ENCODE data around the gene ZNF786. TPM values are rescaled to one million over a fixed set of nuclear protein-coding genes. Genes with fewer than 3 reads are reported as not detected.

Gene ZNF786
- total and polyA plus RNA-seq, 10 donors, result 2.8 to 10.6 (median 7.6) TPM

DNA sequence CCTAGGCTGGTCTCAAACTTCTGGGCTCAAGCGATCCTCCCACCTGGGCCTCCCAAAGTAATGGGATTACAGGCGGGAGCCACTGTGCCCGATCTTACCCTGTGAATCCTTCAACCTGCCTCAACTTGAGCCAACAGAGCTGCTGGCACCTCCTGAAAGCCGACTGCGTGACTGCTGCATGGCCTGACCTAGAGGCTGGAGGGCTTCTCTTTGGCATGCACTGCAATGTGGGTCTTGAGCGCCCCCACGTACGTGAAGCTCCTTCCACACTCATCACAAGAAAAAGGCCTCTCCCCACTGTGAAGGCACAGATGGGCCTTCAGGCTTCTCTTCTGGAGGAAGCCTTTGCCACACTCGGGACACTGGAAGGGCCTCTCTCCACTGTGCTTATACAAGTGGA, 12.9 kb upstream of the ZNF786 start:
- Histone ChIP-seq H3K27ac (no peak overlapping the region), H3K4me3 (no peak overlapping the region), H3K36me3 (peaks cover 0 to 24% (median 6%) of the 10 kb centered on the region in 6 donors), H3K4me1 (no peaks in the 10 kb centered on the region), H3K27me3 (replicated peaks in 1 of 7) (no peaks in the 10 kb centered on the region), H3K9me3 (no peaks in the 10 kb centered on the region)
- intact Hi-C loops (cut with DNase I; ENCODE audit: low total_unique reads), result no loop called here
- DNase-seq, result no peak
- 84 to 98% (median 97%) methylated on average over 5 to 9 of the region's 9 CpGs for WGBS, 5 donors
- no peak for TF ChIP-seq CTCF (IDR thresholded peaks at IDR 0.05 in 8 of 11, conservative IDR thresholded peaks at IDR 0.05 in 3 of 11)
- no peak for TF ChIP-seq POLR2A (IDR thresholded peaks at IDR 0.05)
- TF ChIP-seq POLR2AphosphoS5 (IDR thresholded peaks at IDR 0.05), result no peak

- Histone ChIP-seq H3K4me1 (no peaks in the 10 kb centered on the region), H3K27me3 (replicated peaks in 1 of 7) (no peaks in the 10 kb centered on the region), H3K9me3 (no peaks in the 10 kb centered on the region), H3K36me3 (peaks cover 0 to 24% (median 6%) of the 10 kb centered on the region in 6 donors), H3K27ac (no peak overlapping the region), H3K4me3 (no peak overlapping the region)
- TF ChIP-seq POLR2A (IDR thresholded peaks at IDR 0.05) (no peak), POLR2AphosphoS5 (IDR thresholded peaks at IDR 0.05) (no peak)
- DNase-seq, result no peak
- intact Hi-C loops (cut with DNase I; ENCODE audit: low total_unique reads), result no loop called here
- 70 to 85% (median 81%) methylated on average over 1 of the region's 1 CpG for WGBS, 5 donors
Measured at GRCh38 chr7:149102666-149103065, 12.1 kb upstream of the ZNF786 start.

DNA sequence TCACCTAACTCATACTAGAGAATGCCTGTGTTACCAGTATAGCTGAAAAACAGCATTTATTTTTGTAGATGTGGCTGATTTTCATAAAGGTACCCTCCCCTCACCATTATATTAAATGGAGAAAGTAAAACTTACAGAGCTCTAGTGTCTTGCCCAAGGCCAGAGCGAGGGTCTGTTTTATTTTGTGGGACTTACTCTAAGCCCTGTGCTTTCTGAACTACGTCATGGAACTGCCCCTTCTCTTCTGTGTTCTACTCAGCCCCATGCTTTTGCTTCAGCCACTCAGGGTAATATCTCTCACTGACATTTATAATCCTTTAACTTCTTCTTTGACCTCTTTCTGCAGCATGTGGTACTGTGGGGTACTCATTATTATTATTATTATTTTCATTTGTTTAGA, 10.3 kb upstream of the ZNF786 start:
- TF ChIP-seq POLR2A (IDR thresholded peaks at IDR 0.05) (no peak), CTCF (IDR thresholded peaks at IDR 0.05 in 8 of 11, conservative IDR thresholded peaks at IDR 0.05 in 3 of 11) (no peak), POLR2AphosphoS5 (IDR thresholded peaks at IDR 0.05) (no peak)
- intact Hi-C loops (cut with DNase I; ENCODE audit: low total_unique reads), result no loop called here
- WGBS, 5 donors, result 91 to 97% (median 92%) methylated on average over 2 of the region's 2 CpGs
- no peak overlapping the region for H3K27ac ChIP-seq
- no peaks in the 10 kb centered on the region for H3K4me1 ChIP-seq
- no peaks in the 10 kb centered on the region for H3K9me3 ChIP-seq
- H3K27me3 ChIP-seq (replicated peaks in 1 of 7), result no peaks in the 10 kb centered on the region
- DNase-seq, result no peak
- peaks cover 0 to 24% (median 6%) of the 10 kb centered on the region in 6 donors for H3K36me3 ChIP-seq
- H3K4me3 ChIP-seq, result no peak overlapping the region

- intact Hi-C loops (cut with DNase I; ENCODE audit: low total_unique reads), result no loop called here
- no peak for DNase-seq
- H3K4me3 ChIP-seq, result no peak overlapping the region
- TF ChIP-seq CTCF (IDR thresholded peaks at IDR 0.05 in 8 of 11, conservative IDR thresholded peaks at IDR 0.05 in 3 of 11) (no peak), POLR2A (IDR thresholded peaks at IDR 0.05) (no peak), POLR2AphosphoS5 (IDR thresholded peaks at IDR 0.05) (no peak)
- no peaks in the 10 kb centered on the region for H3K27me3 ChIP-seq (replicated peaks in 1 of 7)
- H3K27ac ChIP-seq, result no peak overlapping the region
- H3K36me3 ChIP-seq, result peaks cover 0 to 10% (median 1%) of the 10 kb centered on the region in 6 donors
- no peaks in the 10 kb centered on the region for H3K9me3 ChIP-seq
- no peaks in the 10 kb centered on the region for H3K4me1 ChIP-seq
- WGBS, 5 donors, result 81 to 93% (median 87%) methylated on average over 6 of the region's 6 CpGs
Measured at GRCh38 chr7:149099058-149099457, 8.5 kb upstream of the ZNF786 start.

DNA sequence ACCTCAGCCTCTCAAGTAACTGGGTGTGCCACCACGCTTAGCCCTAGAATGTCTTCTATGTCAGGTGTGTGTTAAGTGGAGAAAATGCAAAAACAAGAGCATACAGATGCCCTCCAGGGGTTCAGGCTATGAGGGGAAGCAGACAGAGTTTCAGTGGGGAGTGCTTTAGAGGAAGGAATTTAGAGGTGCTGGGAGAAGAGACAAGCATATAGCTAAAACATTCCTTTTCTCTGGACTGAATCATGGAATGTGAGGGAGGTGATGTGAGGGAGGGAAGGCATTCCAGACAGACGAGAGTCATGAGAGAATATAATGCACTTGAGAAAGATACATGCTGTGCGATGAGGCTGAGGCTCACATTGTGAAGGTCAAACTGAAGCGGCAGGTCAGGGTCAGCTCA, 6.6 kb upstream of the ZNF786 start:
- no peak overlapping the region for H3K4me3 ChIP-seq
- WGBS, 5 donors, result 75 to 95% (median 87%) methylated on average over 4 of the region's 4 CpGs
- no peak for DNase-seq
- H3K4me1 ChIP-seq, result peaks cover 0 to 3% (median under 1%) of the 10 kb centered on the region in 6 donors
- H3K9me3 ChIP-seq, result no peaks in the 10 kb centered on the region
- H3K36me3 ChIP-seq, result no peaks in the 10 kb centered on the region
- intact Hi-C loops (cut with DNase I; ENCODE audit: low total_unique reads), result no loop called here
- H3K27me3 ChIP-seq (replicated peaks in 1 of 7), result no peaks in the 10 kb centered on the region
- TF ChIP-seq CTCF (IDR thresholded peaks at IDR 0.05 in 8 of 11, conservative IDR thresholded peaks at IDR 0.05 in 3 of 11) (no peak), POLR2AphosphoS5 (IDR thresholded peaks at IDR 0.05) (no peak), POLR2A (IDR thresholded peaks at IDR 0.05) (no peak)
- H3K27ac ChIP-seq, result no peak overlapping the region

Measured in spleen (tissue), 11 donors.